DOHH2 (cell line): ENCODE results near the gene NRAP.
A peak's percentile ranks its signal among the peaks of the same experiment; 100 is the strongest.

Experiments used
- H3F3A ChIP-seq: fragments of 200-600 bp; sonication (generic), shearing (Covaris generic); 2 replicates; pipeline ENCODE4 v1.6.0; 2016; ENCODE audit warnings: antibody characterized with exemption, mild to moderate bottlenecking; ENCODE audit not compliant: control insufficient read depth, insufficient read depth
- H3K27ac ChIP-seq: fragments of 200-600 bp; sonication (generic); 2 replicates; pipeline ENCODE4 v1.5.1; 2014; ENCODE audit warnings: low read depth, mild to moderate bottlenecking, low read length, moderate library complexity
- H3K27me3 ChIP-seq: fragments of 200-600 bp; sonication (generic); 2 replicates; pipeline ENCODE4 v1.6.1; 2014; ENCODE audit warnings: mild to moderate bottlenecking, low read length, mixed read lengths; ENCODE audit not compliant: control insufficient read depth
- H3K36me3 ChIP-seq: fragments of 200-600 bp; sonication (generic); 2 replicates; pipeline ENCODE4 v1.6.1; 2014; ENCODE audit warnings: mild to moderate bottlenecking, low read length, moderate library complexity, mixed read lengths; ENCODE audit not compliant: control insufficient read depth
- H3K4me1 ChIP-seq: fragments of 200-600 bp; sonication (generic); 2 replicates; pipeline ENCODE4 v1.6.1; 2014; ENCODE audit warnings: mild to moderate bottlenecking, low read length, mixed read lengths; ENCODE audit not compliant: control insufficient read depth
- H3K4me2 ChIP-seq: fragments of 200-600 bp; sonication (generic); 2 replicates; pipeline ENCODE4 v1.6.0; 2014; ENCODE audit warnings: mild to moderate bottlenecking, low read length, moderate library complexity
- H3K4me3 ChIP-seq: fragments of 200-600 bp; sonication (generic); 2 replicates; pipeline ENCODE4 v1.5.1; 2014; ENCODE audit warnings: mild to moderate bottlenecking, low read length, mixed read lengths
- H3K79me2 ChIP-seq: fragments of 200-600 bp; sonication (generic); 2 replicates; pipeline ENCODE4 v1.6.1; 2014; ENCODE audit warnings: mild to moderate bottlenecking, low read length, mixed read lengths; ENCODE audit not compliant: control insufficient read depth
- H3K9me2 ChIP-seq: fragments of 200-600 bp; sonication (generic); replicated peaks from 2 replicates; pipeline ENCODE4 v1.6.1; 2014; ENCODE audit warnings: mild to moderate bottlenecking, low read length, mixed read lengths; ENCODE audit not compliant: control insufficient read depth
- H3K9me3 ChIP-seq: fragments of 200-600 bp; sonication (generic); 2 replicates; pipeline ENCODE4 v1.6.1; 2014; ENCODE audit warnings: antibody characterized with exemption, low read length, mixed read lengths; ENCODE audit not compliant: control insufficient read depth, insufficient read depth
- H4K20me1 ChIP-seq: fragments of 200-600 bp; sonication (generic); 2 replicates; pipeline ENCODE4 v1.6.0; 2014; ENCODE audit warnings: low read depth, mild to moderate bottlenecking, antibody characterized with exemption, low read length, moderate library complexity; ENCODE audit not compliant: control insufficient read depth, insufficient read depth
- EZH2phosphoT487 ChIP-seq: fragments of 200-600 bp; sonication (generic); IDR thresholded peaks from 2 replicates; pipeline ENCODE4 v1.6.1; 2017; ENCODE audit warnings: borderline replicate concordance, mild to moderate bottlenecking, antibody characterized with exemption, low read length, moderate library complexity, mixed read lengths
- TF ChIP-seq, protein P1 (sequence below): fragments of 200-600 bp; sonication (generic); IDR thresholded peaks from one replicate; pipeline ENCODE4 v1.5.1; 2014; ENCODE audit warnings: antibody characterized with exemption, mild to moderate bottlenecking, low read depth, low read length; ENCODE audit not compliant: poor library complexity, severe bottlenecking

Gene NRAP

DNA sequence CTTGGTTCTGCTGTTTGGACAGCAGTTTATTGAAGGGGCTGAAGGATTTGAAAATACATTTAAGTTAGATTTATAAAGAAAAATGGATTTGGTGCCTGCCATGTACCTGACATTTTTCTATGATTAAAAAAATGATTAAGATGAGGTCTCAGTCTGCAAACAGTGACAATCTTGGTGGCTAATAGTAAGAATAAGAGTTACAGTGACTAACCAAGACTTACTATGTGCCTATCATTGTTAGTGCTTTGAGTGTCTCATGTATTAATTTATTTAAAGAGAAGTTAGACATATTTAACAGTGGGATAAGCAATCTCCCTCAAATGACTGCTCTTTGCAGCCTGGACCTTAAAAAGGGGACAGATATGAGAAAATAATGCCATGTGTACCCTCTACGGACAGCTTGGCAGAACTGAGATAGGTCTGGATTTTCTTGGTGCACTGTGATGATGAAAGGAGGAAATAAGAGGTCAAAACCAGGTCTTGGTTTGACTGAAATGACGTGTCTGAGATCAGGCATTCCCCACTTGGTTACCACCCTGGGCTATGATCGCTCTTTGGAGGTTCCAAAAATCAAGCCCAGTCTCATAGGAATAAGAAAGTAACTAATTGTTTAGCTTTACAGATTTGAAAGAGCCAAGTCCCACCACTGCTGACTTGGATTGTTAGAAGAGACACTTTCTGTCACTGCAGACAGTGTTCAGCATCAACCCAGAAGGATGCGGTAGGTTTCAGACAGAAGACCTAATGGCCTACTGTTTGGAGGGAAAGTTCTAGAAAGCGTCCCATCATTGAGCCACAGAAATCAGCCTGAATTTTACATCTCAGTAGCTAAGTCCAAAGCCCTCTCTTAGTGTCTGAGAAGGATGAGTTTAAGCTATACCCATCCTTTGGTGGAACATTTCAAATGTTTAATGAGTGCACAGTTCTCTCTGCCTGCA, 18.0 kb upstream of the NRAP start:
- Histone ChIP-seq H3K4me3 (no peak overlapping the region), H3K4me1 (peaks cover 24% of the 10 kb centered on the region), H3F3A (0 out of 2 replicates have a peak, but pooled peaks cover 4% of the 10 kb centered on the region), H3K27me3 (peaks cover 11% of the 10 kb centered on the region), H3K36me3 (no peaks in the 10 kb centered on the region), H3K27ac (no peak overlapping the region), H3K4me2 (no peak overlapping the region), H3K79me2 (peaks cover 9% of the 10 kb centered on the region), H4K20me1 (no peaks in the 10 kb centered on the region), H3K9me3 (0 out of 2 replicates have a peak, but pooled peaks cover under 1% of the 10 kb centered on the region), H3K9me2 (no peaks in the 10 kb centered on the region)
- TF ChIP-seq, protein P1, sequence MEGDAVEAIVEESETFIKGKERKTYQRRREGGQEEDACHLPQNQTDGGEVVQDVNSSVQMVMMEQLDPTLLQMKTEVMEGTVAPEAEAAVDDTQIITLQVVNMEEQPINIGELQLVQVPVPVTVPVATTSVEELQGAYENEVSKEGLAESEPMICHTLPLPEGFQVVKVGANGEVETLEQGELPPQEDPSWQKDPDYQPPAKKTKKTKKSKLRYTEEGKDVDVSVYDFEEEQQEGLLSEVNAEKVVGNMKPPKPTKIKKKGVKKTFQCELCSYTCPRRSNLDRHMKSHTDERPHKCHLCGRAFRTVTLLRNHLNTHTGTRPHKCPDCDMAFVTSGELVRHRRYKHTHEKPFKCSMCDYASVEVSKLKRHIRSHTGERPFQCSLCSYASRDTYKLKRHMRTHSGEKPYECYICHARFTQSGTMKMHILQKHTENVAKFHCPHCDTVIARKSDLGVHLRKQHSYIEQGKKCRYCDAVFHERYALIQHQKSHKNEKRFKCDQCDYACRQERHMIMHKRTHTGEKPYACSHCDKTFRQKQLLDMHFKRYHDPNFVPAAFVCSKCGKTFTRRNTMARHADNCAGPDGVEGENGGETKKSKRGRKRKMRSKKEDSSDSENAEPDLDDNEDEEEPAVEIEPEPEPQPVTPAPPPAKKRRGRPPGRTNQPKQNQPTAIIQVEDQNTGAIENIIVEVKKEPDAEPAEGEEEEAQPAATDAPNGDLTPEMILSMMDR: no peak
- TF ChIP-seq EZH2phosphoT487: no peak

DNA sequence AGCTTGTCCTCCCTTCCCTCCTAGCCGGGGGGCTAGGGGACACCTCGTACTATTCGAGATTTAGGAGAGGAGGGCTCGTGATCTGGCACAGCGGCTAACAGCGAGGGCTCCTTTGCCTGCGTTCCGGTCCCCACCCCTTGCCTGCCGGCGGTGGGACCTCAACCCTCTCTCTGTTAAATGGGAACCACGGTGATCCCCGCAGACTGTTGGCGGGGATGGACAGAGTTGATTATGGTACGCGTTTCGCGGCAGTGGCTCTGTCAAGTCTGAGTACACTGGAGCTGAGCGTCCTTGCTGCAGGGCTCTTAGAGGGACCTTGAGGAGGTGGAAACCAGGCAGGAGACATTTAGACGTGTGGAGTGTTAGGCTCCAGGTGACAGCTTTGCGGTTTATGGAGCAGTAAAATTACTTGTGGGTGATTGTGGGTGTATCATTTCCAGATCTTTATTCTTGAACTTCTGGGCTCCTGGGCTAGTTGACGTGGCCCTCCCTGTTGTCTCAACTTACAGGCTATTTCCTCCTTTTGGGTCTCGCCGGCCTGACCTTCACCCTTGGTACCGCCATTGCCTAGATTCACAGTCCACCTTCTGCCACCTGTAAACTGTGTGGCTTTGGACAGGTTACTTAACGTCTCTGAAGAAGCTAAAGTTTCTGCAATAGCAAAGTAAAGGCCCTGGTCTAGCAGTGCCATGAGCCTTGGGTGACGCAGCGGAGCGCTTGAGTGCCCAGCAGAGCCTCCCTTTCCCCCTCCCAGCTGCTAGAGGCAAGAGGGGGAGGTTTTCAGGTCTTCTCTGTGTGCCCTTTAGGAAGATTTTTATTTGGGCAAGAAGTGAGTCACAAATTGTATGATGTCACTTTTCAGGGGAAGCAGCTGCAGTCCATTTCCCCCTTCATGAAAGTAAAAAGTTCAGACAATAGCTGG, 16.6 kb upstream of the NRAP start:
- peaks cover 11% of the 10 kb centered on the region for H3K27me3 ChIP-seq
- H3K9me2 ChIP-seq: no peaks in the 10 kb centered on the region
- H3K36me3 ChIP-seq: no peaks in the 10 kb centered on the region
- no peaks in the 10 kb centered on the region for H4K20me1 ChIP-seq
- no peaks in the 10 kb centered on the region for H3K9me3 ChIP-seq
- 0 out of 2 replicates have a peak, but pooled peaks cover 4% of the 10 kb centered on the region for H3F3A ChIP-seq
- peaks cover 24% of the 10 kb centered on the region for H3K4me1 ChIP-seq
- H3K79me2 ChIP-seq: peaks cover 9% of the 10 kb centered on the region
- H3K27ac ChIP-seq: no peak overlapping the region
- peak overlapping the region; percentile 100 for H3K4me3 ChIP-seq
- peak overlapping the region; percentile 100 for H3K4me2 ChIP-seq
- TF ChIP-seq, protein P1: no peak
- TF ChIP-seq EZH2phosphoT487: no peak

DNA sequence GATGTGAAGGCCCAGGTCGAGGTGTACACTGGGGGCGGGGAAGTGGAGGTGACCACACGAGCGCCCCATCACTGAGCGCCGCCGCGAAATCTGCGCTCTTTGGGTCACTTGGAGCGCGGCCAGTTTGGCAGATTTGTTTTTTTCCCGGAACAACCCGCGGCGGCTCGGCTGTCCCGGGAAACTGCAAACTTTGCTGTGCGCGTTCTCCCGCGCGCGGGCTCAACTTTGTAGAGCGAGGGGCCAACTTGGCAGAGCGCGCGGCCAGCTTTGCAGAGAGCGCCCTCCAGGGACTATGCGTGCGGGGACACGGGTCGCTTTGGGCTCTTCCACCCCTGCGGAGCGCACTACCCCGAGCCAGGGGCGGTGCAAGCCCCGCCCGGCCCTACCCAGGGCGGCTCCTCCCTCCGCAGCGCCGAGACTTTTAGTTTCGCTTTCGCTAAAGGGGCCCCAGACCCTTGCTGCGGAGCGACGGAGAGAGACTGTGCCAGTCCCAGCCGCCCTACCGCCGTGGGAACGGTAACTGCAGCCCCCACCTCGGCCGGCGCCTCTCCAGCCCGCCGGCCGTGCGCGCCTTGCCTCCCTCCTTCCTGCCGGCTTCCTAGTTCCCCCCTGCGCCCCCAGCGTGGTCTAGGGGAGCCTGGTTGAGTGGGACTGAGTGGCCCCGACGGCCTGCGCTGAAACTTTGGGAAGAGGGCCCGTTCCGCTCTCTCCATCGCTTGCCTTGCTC, 15.8 kb upstream of the NRAP start, which contains the start of gene CASP7:
CASP7 (plus strand) TSS at position 450 of the 727 bp plus-strand sequence. CDS start 17,582 bp downstream, outside the sequence.
- peaks cover 11% of the 10 kb centered on the region for H3K27me3 ChIP-seq
- no peaks in the 10 kb centered on the region for H4K20me1 ChIP-seq
- peak within 1 kb of the TSS; percentile 23; the same call in 1 of the 2 replicates for H3K27ac ChIP-seq
- no peak for TF ChIP-seq EZH2phosphoT487
- TF ChIP-seq, protein P1: peak; percentile 19
- H3K4me2 ChIP-seq: peak within 1 kb of the TSS; percentile 100
- peak within 1 kb of the TSS; percentile 100 for H3K4me3 ChIP-seq
- no peaks in the 10 kb centered on the region for H3K9me3 ChIP-seq
- H3K9me2 ChIP-seq: no peaks in the 10 kb centered on the region
- H3F3A ChIP-seq: 0 out of 2 replicates have a peak, but pooled peaks cover 4% of the 10 kb centered on the region
- H3K36me3 ChIP-seq: no peaks in the 10 kb centered on the region
- H3K79me2 ChIP-seq: peaks cover 9% of the 10 kb centered on the region
- H3K4me1 ChIP-seq: peaks cover 24% of the 10 kb centered on the region
